GM12878 (cell line): ENCODE data around the gene CUEDC1. TPM values are rescaled to one million over a fixed set of nuclear protein-coding genes. Genes with fewer than 3 reads are reported as not detected.

Experiments
- ATAC-seq: fragments of 200-7000 bp; cut with Tn5 transposase; 3 replicates; pipeline ENCODE4 v1.9.1; 2020; ENCODE audit warnings: mild to moderate bottlenecking, moderate library complexity
- BruUV-seq: library from RNA; stranded (reverse); fragments of 400-500 nt; replicated peaks from 2 replicates; lab custom pipeline; 2021; lab: Mats Ljungman, UMichigan
- CTCF ChIA-PET: fragments of 300-600 bp; sonication (Branson Sonifier 250); formaldehyde crosslinking; extraction: SDS; loops from one replicate; lab custom pipeline; 2021; ENCODE audit warnings: inconsistent platforms; lab: Yijun Ruan, JAX
- POLR2A ChIA-PET: fragments of 350-600 bp; formaldehyde crosslinking; extraction: SDS; loops from one replicate; lab custom pipeline; 2021; ENCODE audit warnings: inconsistent platforms; lab: Charles Lee
- RAD21 ChIA-PET: fragments of 300-600 bp; sonication (Branson Sonifier 250); formaldehyde crosslinking; loops from one replicate; lab custom pipeline; 2023; ENCODE audit warnings: antibody characterized with exemption; ENCODE audit not compliant: unreplicated experiment; lab: Charles Lee
- SMC1A ChIA-PET: fragments of 300-600 bp; sonication (Branson Sonifier 250); formaldehyde crosslinking; loops from one replicate; lab custom pipeline; 2023; ENCODE audit not compliant: unreplicated experiment, uncharacterized antibody; lab: Charles Lee
- DNase-seq: peaks from one replicate; pipeline ENCODE4 v3.0.0-alpha.2; 2011; ENCODE audit warnings: low read depth, low spot score
- FAIRE-seq: peaks from 3 replicates; lab custom pipeline; 2011; peaks lifted over from hg19 to GRCh38; lab: Jason Lieb, UNC
- H2AFZ ChIP-seq: 2 replicates; pipeline ENCODE4 v1.6.0; 2011; ENCODE audit warnings: low read depth, low read length, control low read depth; ENCODE audit not compliant: control insufficient read depth
- H3K27ac ChIP-seq: 2 replicates; pipeline ENCODE4 v1.5.1; 2011; ENCODE audit warnings: control low read depth; ENCODE audit not compliant: control insufficient read depth, insufficient read depth
- H3K27me3 ChIP-seq, 2 experiments: replicated peaks in 1 of 2; 2 replicates each; pipeline versions ENCODE4 v1.6.0 to v1.6.1; 2011; ENCODE audit warnings: low read length in 1 of 2; ENCODE audit not compliant: control insufficient read depth in 2 of 2, insufficient read depth in 2 of 2
- H3K36me3 ChIP-seq, 2 experiments: 2 replicates each; pipeline ENCODE4 v1.5.1; 2011; ENCODE audit warnings: low read length in 1 of 2; ENCODE audit not compliant: control insufficient read depth in 2 of 2, insufficient read depth in 2 of 2
- H3K4me1 ChIP-seq: 2 replicates; pipeline ENCODE4 v1.6.1; 2011; ENCODE audit warnings: mild to moderate bottlenecking, low read length, moderate library complexity, mixed read lengths; ENCODE audit not compliant: control insufficient read depth, insufficient read depth
- H3K4me2 ChIP-seq: 2 replicates; pipeline ENCODE4 v1.6.0; 2011; ENCODE audit warnings: control low read depth; ENCODE audit not compliant: control insufficient read depth, insufficient read depth
- H3K4me3 ChIP-seq: fragments of 200-600 bp; sonication (generic); 2 replicates; pipeline ENCODE4 v1.5.1; 2016
- H3K79me2 ChIP-seq: 2 replicates; pipeline ENCODE4 v1.6.0; 2011; ENCODE audit warnings: low read length; ENCODE audit not compliant: control insufficient read depth, insufficient read depth
- H3K9ac ChIP-seq: 2 replicates; pipeline ENCODE4 v1.8.0; 2011; ENCODE audit warnings: low read length, control low read depth, mixed read lengths; ENCODE audit not compliant: control insufficient read depth, insufficient read depth
- H3K9me3 ChIP-seq: replicated peaks from 3 replicates; pipeline ENCODE4 v1.5.1; 2011; ENCODE audit warnings: mild to moderate bottlenecking, low read length; ENCODE audit not compliant: control insufficient read depth, insufficient read depth
- H4K20me1 ChIP-seq: 2 replicates; pipeline ENCODE4 v1.6.0; 2011; ENCODE audit not compliant: control insufficient read depth, insufficient read depth
- ASH2L ChIP-seq: fragments of 300-600, 200-600 bp; sonication (generic); IDR thresholded peaks from 2 replicates; pipeline ENCODE4 v1.6.1; 2017; ENCODE audit warnings: low read depth, mild to moderate bottlenecking, borderline replicate concordance
- BRCA1 ChIP-seq: IDR thresholded peaks from 2 replicates; pipeline ENCODE4 v1.6.1; 2011; ENCODE audit warnings: low read depth, low read length, improper control_type of control experiment
- CBFB ChIP-seq: IDR thresholded peaks from 2 replicates; pipeline ENCODE4 v1.6.1; 2016; ENCODE audit warnings: antibody characterized with exemption, low read depth
- CHD1 ChIP-seq: IDR thresholded peaks from 2 replicates; pipeline ENCODE4 v1.6.1; 2012; ENCODE audit warnings: low read depth, low read length, improper control_type of control experiment
- CREB1 ChIP-seq: IDR thresholded peaks from 2 replicates; pipeline ENCODE4 v1.6.1; 2012; ENCODE audit warnings: low read depth, mild to moderate bottlenecking, inconsistent platforms
- MEF2A ChIP-seq: IDR thresholded peaks from 2 replicates; pipeline ENCODE4 v1.6.1; 2011; ENCODE audit warnings: low read depth, mild to moderate bottlenecking, low read length, moderate library complexity; ENCODE audit not compliant: insufficient read depth
- NFXL1 ChIP-seq: fragments of 450-650 bp; IDR thresholded peaks from 2 replicates; pipeline ENCODE4 v1.6.1; 2017; ENCODE audit warnings: antibody characterized with exemption, mild to moderate bottlenecking, borderline replicate concordance
- NR2C2 ChIP-seq: IDR thresholded peaks from 2 replicates; pipeline ENCODE4 v1.6.1; 2011; ENCODE audit warnings: borderline replicate concordance, low read depth; ENCODE audit not compliant: control insufficient read depth, insufficient read length
- POU2F2 ChIP-seq: IDR thresholded peaks from 3 replicates; pipeline ENCODE4 v1.6.1; 2011; ENCODE audit warnings: low read depth, mild to moderate bottlenecking, low read length, borderline replicate concordance
- RAD51 ChIP-seq: fragments of 450-650 bp; IDR thresholded peaks from 2 replicates; pipeline ENCODE4 v1.6.1; 2016; ENCODE audit warnings: moderate library complexity, mild to moderate bottlenecking, inconsistent platforms
- SIX5 ChIP-seq: IDR thresholded peaks from 2 replicates; pipeline ENCODE4 v1.6.1; 2011; ENCODE audit warnings: mild to moderate bottlenecking, low read depth, low read length, moderate library complexity; ENCODE audit not compliant: severe bottlenecking
- SREBF2 ChIP-seq: IDR thresholded peaks from 2 replicates; pipeline ENCODE4 v1.6.1; 2012; ENCODE audit warnings: mild to moderate bottlenecking, low read length
- WGBS: methylation state at CpG from one replicate; pipeline ENCODE4 v1.1.6; 2016; ENCODE audit warnings: low lambda C conversion rate; ENCODE audit not compliant: insufficient replicate concordance, insufficient coverage; ENCODE audit errors: missing lambda C conversion rate; 5-methylcytosine and 5-hydroxymethylcytosine counted together
- in situ Hi-C: fragments of 300-500 bp; cut with MboI; formaldehyde crosslinking; loops from 9 replicates; pipeline ENCODE4 v1.14.3; 2018; ENCODE audit warnings: mixed read lengths
- intact Hi-C: fragments of 100-400 bp; cut with micrococcal nuclease; formaldehyde crosslinking; loops from one replicate; pipeline ENCODE4 v1.14.2; 2022; ENCODE audit not compliant: unreplicated experiment
- polyA plus RNA-seq, 11 experiments: library from polyadenylated mRNA; depleted of rRNA in 4 of 11; unstranded in 6 of 11; stranded (reverse) in 5 of 11; fragments of >200 nt; fragmentation: Nextera tagmentation in 4 of 11; fragmentation: Illumina TruSeq in 1 of 11; extraction: Ambion mirVana in 4 of 11; extraction: Trizol in 1 of 11; gene quantifications; 1 replicate in 1 of 11; 2 replicates in 10 of 11; pipeline versions ENCODE4 v1.2.1 to v1.2.3, GENCODE V29; 2011 to 2016; ENCODE audit warnings: inconsistent platforms in 2 of 11, missing spikeins in 2 of 11, low read depth in 1 of 11
- total RNA-seq, 4 experiments: library from RNA; depleted of rRNA in 3 of 4; stranded (reverse); fragments of >200 nt in 3 of 4; fragmentation: Illumina TruSeq in 1 of 4; extraction: Trizol in 1 of 4; gene quantifications; 2 replicates each; pipeline versions ENCODE4 v1.2.1 to v1.2.3, GENCODE V29; 2013 to 2021
- TF ChIP-seq, protein P1 (sequence below): IDR thresholded peaks from 2 replicates; pipeline ENCODE4 v1.6.1; 2011; ENCODE audit warnings: low read depth, low read length, improper control_type of control experiment, borderline replicate concordance
- TF ChIP-seq, protein P2 (sequence below): fragments of 450-650 bp; IDR thresholded peaks from 2 replicates; pipeline ENCODE4 v1.6.1; 2017; ENCODE audit warnings: mild to moderate bottlenecking, moderate library complexity

The CUEDC1 gene
- total and polyA plus RNA-seq, 10 of the 15 experiments (the other 5 are each of a cell fraction or from before 2014, with no cell fraction given) = 0.24 to 7.4 (median 1.8) TPM

DNA sequence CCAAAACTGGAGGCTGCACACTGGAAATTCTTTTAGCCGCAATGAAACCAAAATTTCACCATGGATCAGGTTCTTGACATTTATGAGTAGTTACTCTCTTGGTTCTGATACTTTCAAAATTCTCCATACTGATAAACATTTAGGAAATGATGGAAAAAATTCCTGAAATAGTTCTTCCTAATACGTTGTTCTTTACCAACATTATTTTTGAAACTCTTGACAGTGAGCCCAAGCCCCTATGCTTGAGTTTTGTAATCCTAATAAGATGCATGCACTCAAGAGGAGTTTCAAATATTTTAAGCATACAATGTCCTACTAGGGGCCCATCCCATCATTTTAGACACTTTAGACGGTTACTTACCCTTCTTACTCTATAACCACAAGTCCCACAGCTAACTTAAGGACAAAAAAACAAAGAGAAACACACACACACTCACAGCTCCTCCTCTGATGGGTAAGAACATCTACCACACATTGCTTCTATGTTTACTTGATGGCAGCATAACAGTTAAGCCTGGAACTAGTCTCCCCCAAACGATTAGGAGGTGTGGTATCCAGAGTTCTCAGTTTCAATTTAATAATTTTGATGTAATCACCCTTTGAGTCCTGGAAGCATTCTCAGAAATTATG, 29.2 kb upstream of the CUEDC1 start:
- H3K9me3 ChIP-seq = no peaks in the 10 kb centered on the region
- H2AFZ ChIP-seq = no peak overlapping the region
- H3K4me2 ChIP-seq = no peak overlapping the region
- H3K79me2 ChIP-seq = peaks cover 20% of the 10 kb centered on the region
- H3K4me3 ChIP-seq = no peak overlapping the region
- peaks cover 0 to 6% of the 10 kb centered on the region in 2 experiments; a peak in 1 of 4 replicates for H3K36me3 ChIP-seq
- H3K27me3 ChIP-seq = no peaks in the 10 kb centered on the region
- SMC1A ChIA-PET = interaction anchor here (0.8 to 9.3 kb wide), 16 partner anchors 9 to 128 kb away, joined by 3 to 114 read pairs (median 14); partner anchors contain the start of gene SRSF1
- CTCF ChIA-PET = interaction anchor here (0.5 to 8.8 kb wide), 11 partner anchors 9 to 136 kb away, joined by 3 to 195 read pairs (median 9); partner anchors contain the start of gene SRSF1
- H3K9ac ChIP-seq = no peak overlapping the region
- RAD21 ChIA-PET = interaction anchor here (1.1 to 3.6 kb wide), 10 partner anchors 8 to 128 kb away, joined by 3 to 55 read pairs (median 18); partner anchors contain the start of gene CUEDC1
- in situ Hi-C loops = no loop called here
- H3K4me1 ChIP-seq = peaks cover 5% of the 10 kb centered on the region
- TF ChIP-seq NR2C2 = no peak
- no peak for TF ChIP-seq BRCA1
- no peak for TF ChIP-seq SREBF2
- no peak for TF ChIP-seq CREB1
- TF ChIP-seq RAD51 = no peak
- TF ChIP-seq MEF2A = no peak
- no peak for TF ChIP-seq CHD1
- TF ChIP-seq, protein P1, sequence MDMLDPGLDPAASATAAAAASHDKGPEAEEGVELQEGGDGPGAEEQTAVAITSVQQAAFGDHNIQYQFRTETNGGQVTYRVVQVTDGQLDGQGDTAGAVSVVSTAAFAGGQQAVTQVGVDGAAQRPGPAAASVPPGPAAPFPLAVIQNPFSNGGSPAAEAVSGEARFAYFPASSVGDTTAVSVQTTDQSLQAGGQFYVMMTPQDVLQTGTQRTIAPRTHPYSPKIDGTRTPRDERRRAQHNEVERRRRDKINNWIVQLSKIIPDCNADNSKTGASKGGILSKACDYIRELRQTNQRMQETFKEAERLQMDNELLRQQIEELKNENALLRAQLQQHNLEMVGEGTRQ = no peak
- TF ChIP-seq ASH2L = no peak
- TF ChIP-seq NFXL1 = no peak
- TF ChIP-seq SIX5 = no peak
- TF ChIP-seq, protein P2, sequence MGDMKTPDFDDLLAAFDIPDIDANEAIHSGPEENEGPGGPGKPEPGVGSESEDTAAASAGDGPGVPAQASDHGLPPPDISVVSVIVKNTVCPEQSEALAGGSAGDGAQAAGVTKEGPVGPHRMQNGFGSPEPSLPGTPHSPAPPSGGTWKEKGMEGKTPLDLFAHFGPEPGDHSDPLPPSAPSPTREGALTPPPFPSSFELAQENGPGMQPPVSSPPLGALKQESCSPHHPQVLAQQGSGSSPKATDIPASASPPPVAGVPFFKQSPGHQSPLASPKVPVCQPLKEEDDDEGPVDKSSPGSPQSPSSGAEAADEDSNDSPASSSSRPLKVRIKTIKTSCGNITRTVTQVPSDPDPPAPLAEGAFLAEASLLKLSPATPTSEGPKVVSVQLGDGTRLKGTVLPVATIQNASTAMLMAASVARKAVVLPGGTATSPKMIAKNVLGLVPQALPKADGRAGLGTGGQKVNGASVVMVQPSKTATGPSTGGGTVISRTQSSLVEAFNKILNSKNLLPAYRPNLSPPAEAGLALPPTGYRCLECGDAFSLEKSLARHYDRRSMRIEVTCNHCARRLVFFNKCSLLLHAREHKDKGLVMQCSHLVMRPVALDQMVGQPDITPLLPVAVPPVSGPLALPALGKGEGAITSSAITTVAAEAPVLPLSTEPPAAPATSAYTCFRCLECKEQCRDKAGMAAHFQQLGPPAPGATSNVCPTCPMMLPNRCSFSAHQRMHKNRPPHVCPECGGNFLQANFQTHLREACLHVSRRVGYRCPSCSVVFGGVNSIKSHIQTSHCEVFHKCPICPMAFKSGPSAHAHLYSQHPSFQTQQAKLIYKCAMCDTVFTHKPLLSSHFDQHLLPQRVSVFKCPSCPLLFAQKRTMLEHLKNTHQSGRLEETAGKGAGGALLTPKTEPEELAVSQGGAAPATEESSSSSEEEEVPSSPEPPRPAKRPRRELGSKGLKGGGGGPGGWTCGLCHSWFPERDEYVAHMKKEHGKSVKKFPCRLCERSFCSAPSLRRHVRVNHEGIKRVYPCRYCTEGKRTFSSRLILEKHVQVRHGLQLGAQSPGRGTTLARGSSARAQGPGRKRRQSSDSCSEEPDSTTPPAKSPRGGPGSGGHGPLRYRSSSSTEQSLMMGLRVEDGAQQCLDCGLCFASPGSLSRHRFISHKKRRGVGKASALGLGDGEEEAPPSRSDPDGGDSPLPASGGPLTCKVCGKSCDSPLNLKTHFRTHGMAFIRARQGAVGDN = no peak
- TF ChIP-seq CBFB = no peak
- no peak for TF ChIP-seq POU2F2
- TF ChIP-seq, all 136 proteins: peak for 0
- 64% methylated on average over 4 of the region's 4 CpGs for WGBS
- peaks cover 2% of the 10 kb centered on the region; the same call in 1 of the 2 replicates for H4K20me1 ChIP-seq
- BruUV-seq = no TSS peak
- DNase-seq (no peak), ATAC-seq (no peak), FAIRE-seq (no peak)
- no peak overlapping the region for H3K27ac ChIP-seq
- POLR2A ChIA-PET = interaction anchor here (0.6 to 3.1 kb wide), 2 partner anchors 80 to 526 kb away, joined by 3 to 21 read pairs; no protein-coding TSS in a partner anchor
- intact Hi-C loops = no loop called here
